Measurements from ENCODE around the gene NUDT2.
"Not testable (repeated sequence)": the region's sequence is repeated elsewhere in the genome, so short reads cannot be mapped to it uniquely, and the experiment has no call there.

NUDT2 gene

GRCh38 chr9:34341659-34342295, 12.4 kb downstream of the NUDT2 start:
- TF ChIP-seq EZH2 (IDR thresholded peaks at IDR 0.05) (no peak), POLR2AphosphoS5 (IDR thresholded peaks at IDR 0.05; ENCODE audit: borderline replicate concordance, low read depth, low read length) (no peak), FOXP2 (optimal IDR thresholded peaks at IDR 0.05; ENCODE audit: control extremely low read depth, extremely low read length, insufficient read depth) (no peak)
- no peaks in the 10 kb centered on the region for H3K9me3 ChIP-seq (ENCODE audit: low read depth, low read length)
- H3K36me3 ChIP-seq (ENCODE audit: insufficient read depth, low read length): peaks cover 9% of the 10 kb centered on the region; the same call in 1 of the 2 replicates
- no peak overlapping the region for H3K4me3 ChIP-seq
- no peak overlapping the region for H3K27ac ChIP-seq
- no peak for DNase-seq (ENCODE audit: low read depth, low spot score)
- H3K9ac ChIP-seq (ENCODE audit: insufficient read length): no peak overlapping the region

GRCh38 chr9:34343090-34343489, 13.7 kb downstream of the NUDT2 start:
- no peak overlapping the region for H3K9ac ChIP-seq (ENCODE audit: insufficient read length)
- H3K27ac ChIP-seq: no peak overlapping the region
- DNase-seq (ENCODE audit: low read depth, low spot score): no peak
- H3K36me3 ChIP-seq (ENCODE audit: insufficient read depth, low read length): peaks cover 9% of the 10 kb centered on the region; the same call in 1 of the 2 replicates
- no peak overlapping the region for H3K4me3 ChIP-seq
- H3K9me3 ChIP-seq (ENCODE audit: low read depth, low read length): no peaks in the 10 kb centered on the region
- TF ChIP-seq EZH2 (IDR thresholded peaks at IDR 0.05) (no peak), POLR2AphosphoS5 (IDR thresholded peaks at IDR 0.05; ENCODE audit: borderline replicate concordance, low read depth, low read length) (no peak), FOXP2 (optimal IDR thresholded peaks at IDR 0.05; ENCODE audit: control extremely low read depth, extremely low read length, insufficient read depth) (no peak)

- H3K9ac ChIP-seq (ENCODE audit: insufficient read length): no peak overlapping the region
- peaks cover 8% of the 10 kb centered on the region; the same call in 1 of the 2 replicates for H3K36me3 ChIP-seq (ENCODE audit: insufficient read depth, low read length)
- TF ChIP-seq FOXP2 (optimal IDR thresholded peaks at IDR 0.05; ENCODE audit: control extremely low read depth, extremely low read length, insufficient read depth) (no peak), POLR2AphosphoS5 (IDR thresholded peaks at IDR 0.05; ENCODE audit: borderline replicate concordance, low read depth, low read length) (no peak), EZH2 (IDR thresholded peaks at IDR 0.05) (no peak)
- DNase-seq (ENCODE audit: low read depth, low spot score): no peak
- no peaks in the 10 kb centered on the region for H3K9me3 ChIP-seq (ENCODE audit: low read depth, low read length)
- H3K4me3 ChIP-seq: no peak overlapping the region
- H3K27ac ChIP-seq: no peak overlapping the region
These were observed 14.2 kb downstream of the NUDT2 start for GRCh38 chr9:34343605-34344004.

- no peak overlapping the region for H3K4me3 ChIP-seq
- TF ChIP-seq EZH2 (IDR thresholded peaks at IDR 0.05) (no peak), FOXP2 (optimal IDR thresholded peaks at IDR 0.05; ENCODE audit: control extremely low read depth, extremely low read length, insufficient read depth) (no peak), POLR2AphosphoS5 (IDR thresholded peaks at IDR 0.05; ENCODE audit: borderline replicate concordance, low read depth, low read length) (no peak)
- H3K9ac ChIP-seq (ENCODE audit: insufficient read length): no peak overlapping the region
- no peak overlapping the region for H3K27ac ChIP-seq
- no peaks in the 10 kb centered on the region for H3K9me3 ChIP-seq (ENCODE audit: low read depth, low read length)
- no peak for DNase-seq (ENCODE audit: low read depth, low spot score)
- peaks cover 3% of the 10 kb centered on the region; the same call in 1 of the 2 replicates for H3K36me3 ChIP-seq (ENCODE audit: insufficient read depth, low read length)
These were observed 17.8 kb downstream of the NUDT2 start for GRCh38 chr9:34346873-34347799.

GRCh38 chr9:34347800-34348158, 18.4 kb downstream of the NUDT2 start:
- Histone ChIP-seq H3K9me3 (ENCODE audit: low read depth, low read length) (no peaks in the 10 kb centered on the region), H3K36me3 (ENCODE audit: insufficient read depth, low read length) (peaks cover 3% of the 10 kb centered on the region; the same call in 1 of the 2 replicates), H3K9ac (ENCODE audit: insufficient read length) (no peak overlapping the region), H3K4me3 (no peak overlapping the region), H3K27ac (no peak overlapping the region)
- no peak for DNase-seq (ENCODE audit: low read depth, low spot score)
- no peak for TF ChIP-seq EZH2 (IDR thresholded peaks at IDR 0.05)
- TF ChIP-seq POLR2AphosphoS5 (IDR thresholded peaks at IDR 0.05; ENCODE audit: borderline replicate concordance, low read depth, low read length): no peak
- no peak for TF ChIP-seq FOXP2 (optimal IDR thresholded peaks at IDR 0.05; ENCODE audit: control extremely low read depth, extremely low read length, insufficient read depth)

- no peak overlapping the region for H3K27ac ChIP-seq
- H3K4me3 ChIP-seq: no peak overlapping the region
- DNase-seq (ENCODE audit: low read depth, low spot score): no peak
- TF ChIP-seq FOXP2 (optimal IDR thresholded peaks at IDR 0.05; ENCODE audit: control extremely low read depth, extremely low read length, insufficient read depth) (no peak), EZH2 (IDR thresholded peaks at IDR 0.05) (no peak), POLR2AphosphoS5 (IDR thresholded peaks at IDR 0.05; ENCODE audit: borderline replicate concordance, low read depth, low read length) (no peak)
- no peaks in the 10 kb centered on the region for H3K36me3 ChIP-seq (ENCODE audit: insufficient read depth, low read length)
- H3K9me3 ChIP-seq (ENCODE audit: low read depth, low read length): no peaks in the 10 kb centered on the region
- no peak overlapping the region for H3K9ac ChIP-seq (ENCODE audit: insufficient read length)
These were observed 20.0 kb downstream of the NUDT2 start for GRCh38 chr9:34349324-34349723.

- not testable (repeated sequence) for H3K36me3 ChIP-seq (ENCODE audit: insufficient read depth, low read length); H3K9me3 ChIP-seq (ENCODE audit: low read depth, low read length); H3K4me3 ChIP-seq; H3K27ac ChIP-seq; H3K9ac ChIP-seq (ENCODE audit: insufficient read length); DNase-seq (ENCODE audit: low read depth, low spot score)
These were observed 22.8 kb downstream of the NUDT2 start for GRCh38 chr9:34352122-34352652.

- not testable (repeated sequence) for H3K36me3 ChIP-seq (ENCODE audit: insufficient read depth, low read length); H3K27ac ChIP-seq; DNase-seq (ENCODE audit: low read depth, low spot score); H3K9me3 ChIP-seq (ENCODE audit: low read depth, low read length); H3K4me3 ChIP-seq; H3K9ac ChIP-seq (ENCODE audit: insufficient read length)
These were observed 23.6 kb downstream of the NUDT2 start for GRCh38 chr9:34352957-34353356.
